22Rv1 (cell line): ENCODE measurements around the gene PRSS38.

ENCODE experiments used
- ZFX ChIP-seq: fragments of 450-650 bp; IDR thresholded peaks from 2 replicates; pipeline ENCODE4 v1.6.1; 2017; ENCODE audit warnings: antibody characterized with exemption, borderline replicate concordance
- TF ChIP-seq, protein P1 (sequence below): fragments of 450-650 bp; IDR thresholded peaks from 2 replicates; pipeline ENCODE4 v1.5.1; 2017; ENCODE audit warnings: mild to moderate bottlenecking

DNA sequence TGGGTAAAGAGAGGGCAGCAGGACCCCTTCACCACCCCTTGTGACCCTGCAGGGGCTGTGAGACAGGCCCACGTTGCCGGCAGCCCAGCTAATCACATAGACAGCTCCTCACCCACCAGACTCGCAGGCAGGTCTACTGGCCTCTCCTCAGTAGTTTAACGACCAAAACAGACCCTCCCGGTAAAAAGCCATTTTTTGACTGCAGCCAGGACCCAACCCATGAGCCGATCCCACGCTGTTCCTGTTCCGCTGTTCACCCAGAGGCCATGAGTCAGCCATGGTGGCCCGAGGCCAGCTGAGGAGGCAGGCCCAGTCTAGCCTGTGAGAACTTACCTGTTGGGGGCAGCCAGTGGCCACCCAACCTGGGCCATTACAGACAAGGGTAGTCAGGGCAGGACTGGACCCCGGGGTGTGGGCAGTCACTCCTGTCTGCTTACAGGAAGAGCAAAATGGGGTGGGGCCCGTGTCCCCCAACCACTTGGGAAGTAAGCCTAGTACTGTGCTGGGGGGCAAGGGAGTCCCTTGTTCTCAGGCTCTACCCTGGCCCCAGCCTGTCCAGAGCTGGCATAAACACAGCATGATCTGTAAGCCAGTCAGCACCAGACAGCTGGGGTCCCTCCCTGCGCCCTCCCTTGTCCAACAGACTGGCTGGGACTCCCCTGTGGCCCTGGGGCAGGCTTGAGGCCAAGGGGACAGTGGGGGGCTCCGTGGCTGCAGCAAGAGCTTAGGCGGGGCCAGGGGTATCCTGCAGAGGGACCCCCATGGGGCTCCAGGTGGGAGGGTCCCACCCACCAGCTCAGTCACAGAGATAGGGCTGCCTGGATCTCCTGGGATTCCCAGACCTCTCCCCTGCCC is 70.4 kb downstream of the PRSS38 start:
- TF ChIP-seq, protein P1, sequence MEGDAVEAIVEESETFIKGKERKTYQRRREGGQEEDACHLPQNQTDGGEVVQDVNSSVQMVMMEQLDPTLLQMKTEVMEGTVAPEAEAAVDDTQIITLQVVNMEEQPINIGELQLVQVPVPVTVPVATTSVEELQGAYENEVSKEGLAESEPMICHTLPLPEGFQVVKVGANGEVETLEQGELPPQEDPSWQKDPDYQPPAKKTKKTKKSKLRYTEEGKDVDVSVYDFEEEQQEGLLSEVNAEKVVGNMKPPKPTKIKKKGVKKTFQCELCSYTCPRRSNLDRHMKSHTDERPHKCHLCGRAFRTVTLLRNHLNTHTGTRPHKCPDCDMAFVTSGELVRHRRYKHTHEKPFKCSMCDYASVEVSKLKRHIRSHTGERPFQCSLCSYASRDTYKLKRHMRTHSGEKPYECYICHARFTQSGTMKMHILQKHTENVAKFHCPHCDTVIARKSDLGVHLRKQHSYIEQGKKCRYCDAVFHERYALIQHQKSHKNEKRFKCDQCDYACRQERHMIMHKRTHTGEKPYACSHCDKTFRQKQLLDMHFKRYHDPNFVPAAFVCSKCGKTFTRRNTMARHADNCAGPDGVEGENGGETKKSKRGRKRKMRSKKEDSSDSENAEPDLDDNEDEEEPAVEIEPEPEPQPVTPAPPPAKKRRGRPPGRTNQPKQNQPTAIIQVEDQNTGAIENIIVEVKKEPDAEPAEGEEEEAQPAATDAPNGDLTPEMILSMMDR, result no peak
- no peak for TF ChIP-seq ZFX
